Measurements from ENCODE around the gene C1orf56. TPM values are rescaled to one million over a fixed set of nuclear protein-coding genes. Genes with fewer than 3 reads are reported as not detected.
A peak's percentile ranks its signal among the peaks of the same experiment; 100 is the strongest.
"Not testable (repeated sequence)": the region's sequence is repeated elsewhere in the genome, so short reads cannot be mapped to it uniquely, and the experiment has no call there.

C1orf56 gene
- total RNA-seq, 1 donor: 5.1 TPM

- no peak for DNase-seq (ENCODE audit: low read depth in 2 of 3, low spot score in 2 of 3)
These were observed 13.3 kb downstream of the C1orf56 start for GRCh38 chr1:151060657-151061421.

- DNase-seq (ENCODE audit: low read depth in 2 of 3, low spot score in 2 of 3): no peak
These were observed 14.2 kb downstream of the C1orf56 start for GRCh38 chr1:151061704-151062103.

GRCh38 chr1:151062741-151063371 lies 15.3 kb downstream of the C1orf56 start:
- no peak for DNase-seq (ENCODE audit: low read depth in 2 of 3, low spot score in 2 of 3)

- DNase-seq (ENCODE audit: low read depth in 2 of 3, low spot score in 2 of 3): no peak
These were observed 17.6 kb downstream of the C1orf56 start for GRCh38 chr1:151065089-151065645.

GRCh38 chr1:151067185-151067584 lies 19.6 kb downstream of the C1orf56 start:
- DNase-seq (ENCODE audit: low read depth in 2 of 3, low spot score in 2 of 3): no peak

- no peak for DNase-seq (ENCODE audit: low read depth in 2 of 3, low spot score in 2 of 3)
These were observed 21.5 kb downstream of the C1orf56 start for GRCh38 chr1:151069103-151069486.

- peak; percentile 82 to 93 (median 91) for DNase-seq (ENCODE audit: low read depth in 2 of 3, low spot score in 2 of 3)
These were observed 23.1 kb downstream of the C1orf56 start, which contains the start of gene GABPB2 for GRCh38 chr1:151070474-151071276. Gene GABPB2, plus strand, starts transcription at chr1:151070761. Its CDS starts 17,429 bp downstream, at chr1:151088190.

- DNase-seq (ENCODE audit: low read depth in 2 of 3, low spot score in 2 of 3): no peak
These were observed 24.7 kb downstream of the C1orf56 start for GRCh38 chr1:151072224-151072623.

- DNase-seq (ENCODE audit: low read depth in 2 of 3, low spot score in 2 of 3): no peak
These were observed 38.5 kb downstream of the C1orf56 start for GRCh38 chr1:151085953-151086559.

- not testable (repeated sequence) for DNase-seq (ENCODE audit: low read depth in 2 of 3, low spot score in 2 of 3)
These were observed 49.9 kb downstream of the C1orf56 start for GRCh38 chr1:151097426-151097825.

GRCh38 chr1:151098126-151098525 lies 50.6 kb downstream of the C1orf56 start:
- DNase-seq (ENCODE audit: low read depth in 2 of 3, low spot score in 2 of 3): no peak

Small RNA genes lying within 50 kb of the gene (small RNA-seq; reads per million reads assigned to genes)
- not detected for gene RNU6-884P

Other genes starting within 250 kb of the C1orf56 start
- 0.54 TPM for gene CTSK, start 239.5 kb upstream of the C1orf56 start, total RNA-seq
- gene ARNT, start 171.2 kb upstream of the C1orf56 start, total RNA-seq: 42.3 TPM
- gene CTXND2, start 160.6 kb upstream of the C1orf56 start, total RNA-seq: not detected
- gene SETDB1, start 121.4 kb upstream of the C1orf56 start, total RNA-seq: 47.9 TPM
- gene CERS2, start 72.9 kb upstream of the C1orf56 start, total RNA-seq: 123 TPM
- 0.54 TPM for gene ANXA9, start 65.5 kb upstream of the C1orf56 start, total RNA-seq
- 41.7 TPM for gene MINDY1, start 40.8 kb upstream of the C1orf56 start, total RNA-seq
- gene PRUNE1, start 39.3 kb upstream of the C1orf56 start, total RNA-seq: 22.6 TPM
- gene BNIPL, start 11.2 kb upstream of the C1orf56 start, total RNA-seq: under 0.01 TPM
- 75.4 TPM for gene CDC42SE1, start 11.9 kb downstream of the C1orf56 start, total RNA-seq
- gene MLLT11, start 12.6 kb downstream of the C1orf56 start, total RNA-seq: 1.9 TPM
- 5.7 TPM for gene GABPB2, start 23.0 kb downstream of the C1orf56 start, total RNA-seq
- 10.2 TPM for gene SEMA6C, start 98.9 kb downstream of the C1orf56 start, total RNA-seq
- gene TNFAIP8L2, start 108.9 kb downstream of the C1orf56 start, total RNA-seq: 74.1 TPM
- 2.4 TPM for gene LYSMD1, start 118.2 kb downstream of the C1orf56 start, total RNA-seq
- gene SCNM1, start 118.4 kb downstream of the C1orf56 start, total RNA-seq: 21.5 TPM
- under 0.01 TPM for gene TMOD4, start 128.2 kb downstream of the C1orf56 start, total RNA-seq
- 43.4 TPM for gene VPS72, start 142.4 kb downstream of the C1orf56 start, total RNA-seq
- gene PIP5K1A, start 150.8 kb downstream of the C1orf56 start, total RNA-seq: 28.5 TPM
- 194 TPM for gene PSMD4, start 207.0 kb downstream of the C1orf56 start, total RNA-seq
- gene ZNF687, start 234.5 kb downstream of the C1orf56 start, total RNA-seq: 45.5 TPM